GM12865 (cell line): ENCODE measurements around the gene FHIT.
"Not testable (repeated sequence)": the region's sequence is repeated elsewhere in the genome, so short reads cannot be mapped to it uniquely, and the experiment has no call there.

ENCODE experiments used
- DNase-seq: peaks from one replicate; pipeline ENCODE4 v3.0.0; 2010; ENCODE audit warnings: low read depth
- H3K4me3 ChIP-seq: 2 replicates; pipeline ENCODE4 v1.5.1; 2011; ENCODE audit warnings: mild to moderate bottlenecking, low read depth, low read length, control low read depth
- TF ChIP-seq, protein P1 (sequence below): IDR thresholded peaks from 2 replicates; pipeline ENCODE4 v1.5.1; 2011; ENCODE audit warnings: low read length, control low read depth, low read depth, inconsistent platforms; ENCODE audit not compliant: insufficient read depth; ENCODE audit errors: missing control alignments

Gene FHIT

DNA sequence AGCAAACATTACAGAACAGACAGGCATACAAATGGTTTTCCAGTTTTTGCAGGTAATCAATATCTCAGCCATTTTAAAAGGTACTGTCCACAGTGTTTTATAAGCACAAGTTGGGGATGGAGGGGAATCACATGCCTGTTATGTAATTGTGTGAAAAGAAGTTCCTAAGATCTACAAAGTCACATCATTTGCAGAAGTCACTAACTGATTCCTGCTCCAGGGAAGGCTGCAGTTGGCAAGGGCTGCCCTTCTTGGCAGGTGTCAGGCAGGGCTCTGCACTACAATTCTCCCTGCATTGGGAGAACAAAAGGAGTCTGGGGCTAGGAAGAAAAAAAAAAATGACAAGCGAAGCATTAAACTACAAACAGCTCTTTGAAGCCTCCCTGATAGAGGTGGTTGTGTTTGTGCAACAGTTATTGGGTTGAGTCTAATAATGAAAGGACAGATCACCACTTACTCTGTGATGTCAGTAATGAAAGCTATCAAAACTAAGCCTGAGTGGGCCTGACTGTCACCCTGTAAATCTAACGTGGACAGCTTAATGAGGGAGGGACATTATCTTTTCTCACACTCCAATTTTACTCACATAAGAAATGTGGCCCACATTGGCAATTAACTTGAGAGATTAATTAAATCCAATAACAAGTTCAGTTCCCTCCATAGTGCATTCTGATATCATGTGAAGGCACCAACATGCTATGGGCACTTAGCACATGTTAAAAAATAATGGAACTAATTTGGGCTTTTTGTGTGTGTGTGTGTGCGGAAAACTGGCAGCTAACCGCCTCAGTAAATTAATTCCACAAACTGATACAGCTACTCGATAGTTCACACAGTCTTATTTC, 242.9 kb downstream of the FHIT start:
- no peak for DNase-seq
- no peak overlapping the region for H3K4me3 ChIP-seq
- TF ChIP-seq, protein P1, sequence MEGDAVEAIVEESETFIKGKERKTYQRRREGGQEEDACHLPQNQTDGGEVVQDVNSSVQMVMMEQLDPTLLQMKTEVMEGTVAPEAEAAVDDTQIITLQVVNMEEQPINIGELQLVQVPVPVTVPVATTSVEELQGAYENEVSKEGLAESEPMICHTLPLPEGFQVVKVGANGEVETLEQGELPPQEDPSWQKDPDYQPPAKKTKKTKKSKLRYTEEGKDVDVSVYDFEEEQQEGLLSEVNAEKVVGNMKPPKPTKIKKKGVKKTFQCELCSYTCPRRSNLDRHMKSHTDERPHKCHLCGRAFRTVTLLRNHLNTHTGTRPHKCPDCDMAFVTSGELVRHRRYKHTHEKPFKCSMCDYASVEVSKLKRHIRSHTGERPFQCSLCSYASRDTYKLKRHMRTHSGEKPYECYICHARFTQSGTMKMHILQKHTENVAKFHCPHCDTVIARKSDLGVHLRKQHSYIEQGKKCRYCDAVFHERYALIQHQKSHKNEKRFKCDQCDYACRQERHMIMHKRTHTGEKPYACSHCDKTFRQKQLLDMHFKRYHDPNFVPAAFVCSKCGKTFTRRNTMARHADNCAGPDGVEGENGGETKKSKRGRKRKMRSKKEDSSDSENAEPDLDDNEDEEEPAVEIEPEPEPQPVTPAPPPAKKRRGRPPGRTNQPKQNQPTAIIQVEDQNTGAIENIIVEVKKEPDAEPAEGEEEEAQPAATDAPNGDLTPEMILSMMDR, result no peak

DNA sequence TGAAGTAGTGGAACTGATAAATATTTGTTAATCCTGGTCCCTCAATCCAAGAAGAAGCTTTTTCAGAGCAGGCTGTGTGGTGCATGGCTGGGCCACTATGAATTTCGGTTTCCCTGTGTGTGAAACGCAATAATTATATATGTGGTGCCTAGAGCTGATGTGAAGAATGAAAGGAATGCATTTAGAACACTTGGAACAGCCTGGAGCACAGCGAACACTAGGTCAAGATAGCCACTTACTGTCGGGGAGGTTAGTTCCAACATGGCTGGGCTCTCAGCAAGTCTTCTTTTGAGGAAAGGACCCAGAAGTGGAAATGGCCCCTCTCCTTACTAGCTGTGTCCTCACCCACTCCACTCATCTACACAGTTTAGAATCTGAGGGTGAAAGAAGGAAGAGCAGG, 245.7 kb downstream of the FHIT start:
- TF ChIP-seq, protein P1, result no peak
- DNase-seq, result no peak
- H3K4me3 ChIP-seq, result no peak overlapping the region

DNA sequence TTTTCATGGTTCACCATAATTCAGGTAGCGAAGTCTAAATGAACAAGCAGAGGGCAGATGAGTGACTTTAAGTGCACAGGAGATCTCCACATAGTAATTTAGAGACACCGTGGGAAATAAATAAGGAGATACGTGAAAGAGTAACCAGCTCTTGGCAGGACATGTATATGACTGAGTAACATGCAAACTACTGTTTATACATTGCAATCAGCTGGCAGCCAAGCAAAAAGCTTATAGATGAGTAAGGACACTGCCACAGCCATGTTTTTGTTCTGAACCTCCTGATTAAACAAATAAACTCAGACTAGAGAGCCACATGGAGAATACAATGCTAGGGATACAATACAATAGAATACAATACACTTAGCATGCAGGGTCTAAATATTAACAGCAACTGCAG, 252.4 kb downstream of the FHIT start:
- H3K4me3 ChIP-seq, result no peak overlapping the region
- no peak for DNase-seq
- TF ChIP-seq, protein P1, result no peak

DNA sequence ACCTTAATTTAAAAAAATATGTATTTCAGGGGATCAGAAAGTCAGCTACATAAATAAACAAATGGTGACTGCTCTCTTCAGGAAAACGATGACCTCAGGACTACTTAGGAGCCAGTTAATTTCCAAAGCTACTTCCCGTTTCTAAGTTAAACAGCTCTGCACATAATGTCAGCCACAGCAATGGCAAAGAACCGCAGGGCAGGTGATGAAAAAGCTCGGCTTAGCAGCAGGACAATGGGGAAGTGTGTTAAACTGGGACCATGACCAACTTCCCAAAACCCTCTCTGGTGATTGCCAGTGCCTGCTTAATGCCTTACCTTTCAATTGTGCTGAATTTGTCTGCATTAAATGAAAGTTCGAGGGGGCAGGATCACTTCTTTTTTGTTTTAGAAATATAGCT, 258.9 kb downstream of the FHIT start:
- H3K4me3 ChIP-seq, result no peak overlapping the region
- DNase-seq, result no peak
- TF ChIP-seq, protein P1, result no peak

DNA sequence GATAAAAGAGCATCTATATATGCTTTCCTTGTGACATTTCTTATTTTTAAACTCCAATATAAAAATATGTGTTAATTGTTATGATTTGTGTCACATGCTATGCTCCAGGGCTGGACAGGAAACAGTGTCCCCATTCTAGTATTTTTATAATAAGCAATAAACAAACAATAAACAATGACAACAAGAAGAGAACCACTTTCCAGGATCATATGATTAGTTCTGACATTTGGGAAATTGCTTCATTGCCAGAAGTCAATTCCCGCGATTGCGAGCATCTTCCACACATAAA, 260.9 kb downstream of the FHIT start:
- no peak overlapping the region for H3K4me3 ChIP-seq
- DNase-seq, result no peak
- TF ChIP-seq, protein P1, result no peak

DNA sequence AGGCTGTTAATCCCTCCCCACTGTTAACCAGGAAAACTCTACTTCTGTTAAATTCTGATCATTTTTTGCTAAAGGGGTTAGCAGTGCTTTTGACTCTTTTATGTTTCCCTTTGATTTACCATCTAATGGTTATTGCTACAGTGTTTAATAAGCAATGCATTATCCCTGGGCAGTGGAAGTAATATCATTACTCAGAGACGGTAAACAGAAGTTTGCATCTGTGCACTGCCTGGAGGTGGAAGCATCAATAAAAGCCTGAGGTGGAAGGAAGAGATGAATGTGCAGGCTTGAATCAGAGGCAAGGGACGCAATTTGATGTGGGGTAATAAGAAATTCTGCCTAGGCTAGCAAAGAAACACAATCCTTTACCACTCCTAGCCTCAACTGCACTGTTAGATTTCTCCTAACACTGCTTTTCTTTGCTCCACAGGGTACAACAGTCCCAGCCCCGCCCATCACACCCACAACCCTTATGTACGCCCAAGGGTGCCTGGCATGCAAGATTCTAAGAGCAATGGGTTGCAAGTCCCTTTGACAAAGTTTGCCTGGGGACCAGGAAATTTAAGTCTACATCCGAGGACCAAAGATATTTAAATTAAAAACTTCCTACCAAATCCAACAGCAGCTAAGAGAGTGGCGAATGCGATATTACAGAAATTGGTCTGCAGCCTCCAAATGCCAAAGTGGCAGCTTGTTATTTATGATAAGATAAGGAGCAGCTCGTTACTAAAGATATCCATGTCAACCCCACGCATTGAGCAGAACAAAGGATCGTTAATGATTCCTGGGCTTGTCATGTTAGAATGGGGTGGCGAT, 261.4 kb downstream of the FHIT start:
- DNase-seq, result no peak

DNA sequence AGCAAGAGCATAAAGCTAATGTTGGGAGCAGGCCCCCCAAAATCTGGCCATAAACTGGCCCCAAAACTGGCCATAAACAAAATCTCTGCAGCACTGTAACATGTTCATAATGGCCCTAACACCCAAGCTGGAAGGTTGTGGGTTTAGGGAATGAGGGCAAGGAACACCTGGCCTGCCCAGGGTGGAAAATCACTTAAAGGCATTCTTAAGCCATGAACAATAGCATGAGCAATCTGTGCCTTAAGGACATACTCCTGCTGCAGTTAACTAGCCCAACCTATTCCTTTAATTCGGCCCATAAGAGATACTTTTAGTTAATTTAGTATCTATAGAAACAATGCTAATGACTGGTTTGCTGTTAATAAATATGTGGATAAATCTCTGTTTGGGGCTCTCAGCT, 264.1 kb downstream of the FHIT start:
- not testable (repeated sequence) for DNase-seq

More for the DNA sequence above, 261.4 kb downstream of the FHIT start:
- TF ChIP-seq, protein P1, result no peak
- no peak overlapping the region for H3K4me3 ChIP-seq

More for the DNA sequence above, 264.1 kb downstream of the FHIT start:
- not testable (repeated sequence) for H3K4me3 ChIP-seq
